GM12878 (cell line): ENCODE data around the gene AMBRA1. TPM values are rescaled to one million over a fixed set of nuclear protein-coding genes. Genes with fewer than 3 reads are reported as not detected.

Source experiments
- ATAC-seq: fragments of 200-7000 bp; cut with Tn5 transposase; 3 replicates; pipeline ENCODE4 v1.9.1; 2020; ENCODE audit warnings: mild to moderate bottlenecking, moderate library complexity
- BruUV-seq: library from RNA; stranded (reverse); fragments of 400-500 nt; replicated peaks from 2 replicates; lab custom pipeline; 2021; lab: Mats Ljungman, UMichigan
- CTCF ChIA-PET: fragments of 300-600 bp; sonication (Branson Sonifier 250); formaldehyde crosslinking; extraction: SDS; loops from one replicate; lab custom pipeline; 2021; ENCODE audit warnings: inconsistent platforms; lab: Yijun Ruan, JAX
- POLR2A ChIA-PET: fragments of 350-600 bp; formaldehyde crosslinking; extraction: SDS; loops from one replicate; lab custom pipeline; 2021; ENCODE audit warnings: inconsistent platforms; lab: Charles Lee
- RAD21 ChIA-PET: fragments of 300-600 bp; sonication (Branson Sonifier 250); formaldehyde crosslinking; loops from one replicate; lab custom pipeline; 2023; ENCODE audit warnings: antibody characterized with exemption; ENCODE audit not compliant: unreplicated experiment; lab: Charles Lee
- SMC1A ChIA-PET: fragments of 300-600 bp; sonication (Branson Sonifier 250); formaldehyde crosslinking; loops from one replicate; lab custom pipeline; 2023; ENCODE audit not compliant: unreplicated experiment, uncharacterized antibody; lab: Charles Lee
- DNase-seq: peaks from one replicate; pipeline ENCODE4 v3.0.0-alpha.2; 2011; ENCODE audit warnings: low read depth, low spot score
- FAIRE-seq: peaks from 3 replicates; lab custom pipeline; 2011; peaks lifted over from hg19 to GRCh38; lab: Jason Lieb, UNC
- H2AFZ ChIP-seq: 2 replicates; pipeline ENCODE4 v1.6.0; 2011; ENCODE audit warnings: low read depth, low read length, control low read depth; ENCODE audit not compliant: control insufficient read depth
- H3K27ac ChIP-seq: 2 replicates; pipeline ENCODE4 v1.5.1; 2011; ENCODE audit warnings: control low read depth; ENCODE audit not compliant: control insufficient read depth, insufficient read depth
- H3K27me3 ChIP-seq, 2 experiments: replicated peaks in 1 of 2; 2 replicates each; pipeline versions ENCODE4 v1.6.0 to v1.6.1; 2011; ENCODE audit warnings: low read length in 1 of 2; ENCODE audit not compliant: control insufficient read depth in 2 of 2, insufficient read depth in 2 of 2
- H3K36me3 ChIP-seq, 2 experiments: 2 replicates each; pipeline ENCODE4 v1.5.1; 2011; ENCODE audit warnings: low read length in 1 of 2; ENCODE audit not compliant: control insufficient read depth in 2 of 2, insufficient read depth in 2 of 2
- H3K4me1 ChIP-seq: 2 replicates; pipeline ENCODE4 v1.6.1; 2011; ENCODE audit warnings: mild to moderate bottlenecking, low read length, moderate library complexity, mixed read lengths; ENCODE audit not compliant: control insufficient read depth, insufficient read depth
- H3K4me2 ChIP-seq: 2 replicates; pipeline ENCODE4 v1.6.0; 2011; ENCODE audit warnings: control low read depth; ENCODE audit not compliant: control insufficient read depth, insufficient read depth
- H3K4me3 ChIP-seq: fragments of 200-600 bp; sonication (generic); 2 replicates; pipeline ENCODE4 v1.5.1; 2016
- H3K79me2 ChIP-seq: 2 replicates; pipeline ENCODE4 v1.6.0; 2011; ENCODE audit warnings: low read length; ENCODE audit not compliant: control insufficient read depth, insufficient read depth
- H3K9ac ChIP-seq: 2 replicates; pipeline ENCODE4 v1.8.0; 2011; ENCODE audit warnings: low read length, control low read depth, mixed read lengths; ENCODE audit not compliant: control insufficient read depth, insufficient read depth
- H3K9me3 ChIP-seq: replicated peaks from 3 replicates; pipeline ENCODE4 v1.5.1; 2011; ENCODE audit warnings: mild to moderate bottlenecking, low read length; ENCODE audit not compliant: control insufficient read depth, insufficient read depth
- H4K20me1 ChIP-seq: 2 replicates; pipeline ENCODE4 v1.6.0; 2011; ENCODE audit not compliant: control insufficient read depth, insufficient read depth
- BCL3 ChIP-seq: IDR thresholded peaks from 2 replicates; pipeline ENCODE4 v1.6.1; 2011; ENCODE audit warnings: borderline replicate concordance, low read depth, mild to moderate bottlenecking, moderate library complexity, low read length; ENCODE audit not compliant: insufficient read depth, poor library complexity, severe bottlenecking
- BMI1 ChIP-seq: fragments of 450-650 bp; IDR thresholded peaks from 2 replicates; pipeline ENCODE4 v1.6.1; 2016; ENCODE audit warnings: mild to moderate bottlenecking, moderate library complexity, borderline replicate concordance
- CEBPZ ChIP-seq: fragments of 150-350 bp; IDR thresholded peaks from 2 replicates; pipeline ENCODE4 v1.6.1; 2016; ENCODE audit warnings: low read depth, low read length
- CTCF ChIP-seq, 3 experiments: IDR thresholded peaks in 2 of 3; conservative IDR thresholded peaks in 1 of 3; 2 replicates each; pipeline ENCODE4 v1.5.1; 2011; ENCODE audit warnings: low read depth in 3 of 3, low read length in 3 of 3, mild to moderate bottlenecking in 3 of 3, control low read depth in 2 of 3, moderate library complexity in 2 of 3, inconsistent platforms in 1 of 3, mixed read lengths in 1 of 3; ENCODE audit not compliant: control insufficient read depth in 2 of 3, insufficient read depth in 1 of 3; ENCODE audit errors: extremely low read depth in 1 of 3
- GABPA ChIP-seq: IDR thresholded peaks from 2 replicates; pipeline ENCODE4 v1.6.1; 2014; ENCODE audit warnings: antibody characterized with exemption, low read depth, mild to moderate bottlenecking, inconsistent platforms
- HDAC2 ChIP-seq: fragments of 200-600 bp; sonication (generic); IDR thresholded peaks from 2 replicates; pipeline ENCODE4 v1.6.1; 2017
- KLF5 ChIP-seq: fragments of 450-650 bp; IDR thresholded peaks from 2 replicates; pipeline ENCODE4 v1.6.1; 2014; ENCODE audit warnings: mild to moderate bottlenecking; ENCODE audit not compliant: partially characterized antibody
- PAX5 ChIP-seq: IDR thresholded peaks from 2 replicates; pipeline ENCODE4 v1.6.1; 2011; ENCODE audit warnings: low read depth, low read length, borderline replicate concordance
- RELB ChIP-seq: fragments of 450-650 bp; IDR thresholded peaks from 2 replicates; pipeline ENCODE4 v1.6.1; 2017; ENCODE audit warnings: low read depth, mild to moderate bottlenecking, moderate library complexity
- ZNF592 ChIP-seq: fragments of 450-650 bp; IDR thresholded peaks from 2 replicates; pipeline ENCODE4 v1.6.1; 2017; ENCODE audit warnings: mild to moderate bottlenecking, moderate library complexity
- WGBS: methylation state at CpG from one replicate; pipeline ENCODE4 v1.1.6; 2016; ENCODE audit warnings: low lambda C conversion rate; ENCODE audit not compliant: insufficient replicate concordance, insufficient coverage; ENCODE audit errors: missing lambda C conversion rate; 5-methylcytosine and 5-hydroxymethylcytosine counted together
- in situ Hi-C: fragments of 300-500 bp; cut with MboI; formaldehyde crosslinking; loops from 9 replicates; pipeline ENCODE4 v1.14.3; 2018; ENCODE audit warnings: mixed read lengths
- intact Hi-C: fragments of 100-400 bp; cut with micrococcal nuclease; formaldehyde crosslinking; loops from one replicate; pipeline ENCODE4 v1.14.2; 2022; ENCODE audit not compliant: unreplicated experiment
- polyA plus RNA-seq, 11 experiments: library from polyadenylated mRNA; depleted of rRNA in 4 of 11; unstranded in 6 of 11; stranded (reverse) in 5 of 11; fragments of >200 nt; fragmentation: Nextera tagmentation in 4 of 11; fragmentation: Illumina TruSeq in 1 of 11; extraction: Ambion mirVana in 4 of 11; extraction: Trizol in 1 of 11; gene quantifications; 1 replicate in 1 of 11; 2 replicates in 10 of 11; pipeline versions ENCODE4 v1.2.1 to v1.2.3, GENCODE V29; 2011 to 2016; ENCODE audit warnings: inconsistent platforms in 2 of 11, missing spikeins in 2 of 11, low read depth in 1 of 11
- total RNA-seq, 4 experiments: library from RNA; depleted of rRNA in 3 of 4; stranded (reverse); fragments of >200 nt in 3 of 4; fragmentation: Illumina TruSeq in 1 of 4; extraction: Trizol in 1 of 4; gene quantifications; 2 replicates each; pipeline versions ENCODE4 v1.2.1 to v1.2.3, GENCODE V29; 2013 to 2021

AMBRA1 gene
- total and polyA plus RNA-seq, 10 of the 15 experiments (the other 5 are each of a cell fraction or from before 2014, with no cell fraction given): 0.57 to 34.3 (median 13.7) TPM

- RAD21 ChIA-PET: interaction anchor here (0.9 to 1.3 kb wide), 2 partner anchors 10 to 47 kb away, joined by 4 read pairs; partner anchors contain the start of genes ATG13 and HARBI1
- CTCF ChIA-PET: interaction anchor here (0.6 to 2.4 kb wide), 3 partner anchors 8 to 219 kb away, joined by 3 to 10 read pairs (median 4); no protein-coding TSS in a partner anchor
- H4K20me1 ChIP-seq: no peaks in the 10 kb centered on the region
- no peaks in the 10 kb centered on the region for H3K27me3 ChIP-seq
- in situ Hi-C loops (no loop called here), intact Hi-C loops (no loop called here)
- WGBS: 71% methylated on average over 1 of the region's 1 CpG
- no peak overlapping the region for H2AFZ ChIP-seq
- 0 out of 2 replicates have a peak, but pooled peaks cover 2% of the 10 kb centered on the region for H3K79me2 ChIP-seq
- no peaks in the 10 kb centered on the region; the same call in 2 of the 3 replicates for H3K9me3 ChIP-seq
- POLR2A ChIA-PET: interaction anchor here (0.5 to 1.6 kb wide), 5 partner anchors 11 to 1092 kb away, joined by 3 to 9 read pairs (median 5); no protein-coding TSS in a partner anchor
- H3K27ac ChIP-seq: no peak overlapping the region
- FAIRE-seq: no peak
- ATAC-seq: no peak
- H3K4me1 ChIP-seq: peaks cover 12% of the 10 kb centered on the region
- SMC1A ChIA-PET: interaction anchor here (0.6 to 1.4 kb wide), 6 partner anchors 8 to 485 kb away, joined by 3 to 5 read pairs (median 4); partner anchors contain the start of gene AMBRA1
- BruUV-seq: no TSS peak
- no peaks in the 10 kb centered on the region for H3K36me3 ChIP-seq
- H3K9ac ChIP-seq: no peak overlapping the region
- no peak overlapping the region for H3K4me2 ChIP-seq
- no peak for DNase-seq
- no peak overlapping the region for H3K4me3 ChIP-seq
- TF ChIP-seq BMI1: no peak
- TF ChIP-seq RELB: no peak
- no peak for TF ChIP-seq CEBPZ
- TF ChIP-seq ZNF592: no peak
- no peak for TF ChIP-seq KLF5
- TF ChIP-seq PAX5: no peak
- no peak for TF ChIP-seq HDAC2
- TF ChIP-seq CTCF (IDR thresholded peaks at IDR 0.05 in 2 of 3, conservative IDR thresholded peaks at IDR 0.05 in 1 of 3; ENCODE audit: control insufficient read depth in 2 of 3, extremely low read depth in 1 of 3, insufficient read depth in 1 of 3, low read depth in 3 of 3, low read length in 3 of 3): no peak
- no peak for TF ChIP-seq GABPA
- TF ChIP-seq BCL3: no peak
Observed at GRCh38 chr11:46607516-46607915, 13.7 kb upstream of the AMBRA1 start.
